ENCODE data around the gene SCLY.

GRCh38 chr2:238144262-238144661, 83.5 kb downstream of the SCLY start:
- TF ChIP-seq CTCF (IDR thresholded peaks at IDR 0.05) (no peak), POLR2AphosphoS5 (IDR thresholded peaks at IDR 0.05; ENCODE audit: insufficient read depth in 1 of 2, low read depth in 1 of 2) (no peak), POLR2A (IDR thresholded peaks at IDR 0.05) (no peak)

Measured in vagina (tissue), 2 donors.